HG03280 (cell line): Measurements from ENCODE around the gene GIMAP8.
"Not testable (repeated sequence)": the region's sequence is repeated elsewhere in the genome, so short reads cannot be mapped to it uniquely, and the experiment has no call there.

Experiments
- ATAC-seq: cut with Tn5 transposase; IDR thresholded peaks from one replicate; pipeline ENCODE4 v1.9.1; 2021; ENCODE audit warnings: mild to moderate bottlenecking, moderate library complexity; ENCODE audit not compliant: unreplicated experiment

The GIMAP8 gene

GRCh38 chr7:150461520-150461919 lies 11.1 kb downstream of the GIMAP8 start:
- ATAC-seq: no peak

DNA sequence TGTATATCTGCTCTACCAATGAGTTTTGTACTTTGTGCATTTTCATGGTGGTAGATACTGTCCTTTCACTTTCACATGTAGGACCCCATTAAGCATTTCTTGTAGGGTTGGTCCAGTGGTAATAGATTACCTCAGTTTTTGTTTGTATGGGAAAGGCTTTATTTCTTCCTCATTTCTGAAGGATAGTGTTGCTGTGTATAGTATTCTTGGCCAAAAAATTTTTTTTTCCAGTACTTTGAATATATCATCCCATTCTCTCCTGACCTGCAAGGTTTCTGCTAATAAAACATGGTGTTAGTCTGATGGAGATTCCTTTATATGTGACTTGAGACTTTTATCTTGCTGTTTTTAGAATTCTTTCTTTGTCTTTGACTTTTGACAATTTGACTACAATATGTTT lies 12.0 kb downstream of the GIMAP8 start:
- ATAC-seq: no peak

DNA sequence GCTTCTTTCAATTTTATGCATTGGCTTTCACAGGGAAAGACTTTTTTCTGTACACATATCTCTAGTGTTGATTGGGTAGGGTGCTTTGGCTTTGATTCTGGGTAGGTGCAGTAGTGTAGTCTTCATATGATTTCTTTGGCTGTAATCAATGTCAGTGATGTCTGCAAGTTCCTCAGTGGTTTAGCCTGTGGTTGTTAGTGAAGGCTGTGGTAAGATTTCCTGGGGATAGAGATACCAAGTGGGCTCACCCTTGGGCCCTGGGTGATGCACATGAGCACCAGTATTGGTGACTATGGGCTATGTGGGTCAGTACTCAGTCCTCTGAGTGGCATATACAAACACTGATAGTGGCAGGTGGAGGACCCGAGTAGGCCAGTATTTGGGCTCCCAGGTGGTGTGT lies 13.0 kb downstream of the GIMAP8 start:
- ATAC-seq: no peak

DNA sequence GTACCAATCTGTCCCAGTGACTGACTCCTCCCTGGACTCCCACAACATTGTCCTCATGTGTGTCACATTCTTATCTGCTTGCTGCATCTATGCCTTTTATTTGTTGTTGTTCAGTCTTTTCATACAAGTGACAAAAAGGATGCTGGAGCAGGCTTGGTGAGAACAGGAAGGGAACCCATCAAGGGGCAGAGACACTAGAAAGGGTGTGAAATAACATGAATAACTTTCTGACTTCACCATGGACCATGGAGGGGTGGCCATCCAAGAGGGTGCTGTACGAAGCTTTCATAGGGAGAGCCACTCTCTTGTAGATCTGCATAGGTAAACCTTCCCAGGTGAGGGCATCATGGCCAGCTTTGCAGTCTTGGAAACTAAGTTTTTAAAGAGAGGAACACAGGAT lies 14.5 kb downstream of the GIMAP8 start:
- ATAC-seq: no peak

- ATAC-seq: no peak
Measured at GRCh38 chr7:150465414-150465813, 15.0 kb downstream of the GIMAP8 start.

- ATAC-seq: no peak
Measured at GRCh38 chr7:150466477-150466876, 16.0 kb downstream of the GIMAP8 start.

GRCh38 chr7:150468241-150468640 lies 17.8 kb downstream of the GIMAP8 start:
- no peak for ATAC-seq

DNA sequence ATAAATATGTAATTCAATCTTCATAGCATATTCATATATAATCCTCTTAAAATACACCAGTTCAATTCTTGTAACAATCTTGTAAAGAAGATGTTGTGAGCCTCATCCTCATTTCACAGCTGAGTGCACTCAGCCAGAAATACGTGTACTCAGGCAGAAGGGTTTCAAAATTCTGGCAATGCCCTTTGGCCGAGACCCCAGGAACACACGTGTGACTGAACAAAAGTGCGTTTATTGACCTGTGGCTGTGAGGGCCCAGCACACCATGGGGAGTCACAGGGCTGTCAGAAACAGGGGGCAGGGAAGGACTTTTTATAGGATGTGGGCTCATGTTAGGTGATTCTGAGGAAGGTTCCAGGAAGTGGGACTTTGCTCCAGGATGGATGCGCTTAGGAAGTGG lies 21.5 kb downstream of the GIMAP8 start:
- ATAC-seq: no peak

- no peak for ATAC-seq
Measured at GRCh38 chr7:150473902-150474301, 23.5 kb downstream of the GIMAP8 start.

GRCh38 chr7:150476285-150476684 lies 25.9 kb downstream of the GIMAP8 start:
- ATAC-seq: no peak

DNA sequence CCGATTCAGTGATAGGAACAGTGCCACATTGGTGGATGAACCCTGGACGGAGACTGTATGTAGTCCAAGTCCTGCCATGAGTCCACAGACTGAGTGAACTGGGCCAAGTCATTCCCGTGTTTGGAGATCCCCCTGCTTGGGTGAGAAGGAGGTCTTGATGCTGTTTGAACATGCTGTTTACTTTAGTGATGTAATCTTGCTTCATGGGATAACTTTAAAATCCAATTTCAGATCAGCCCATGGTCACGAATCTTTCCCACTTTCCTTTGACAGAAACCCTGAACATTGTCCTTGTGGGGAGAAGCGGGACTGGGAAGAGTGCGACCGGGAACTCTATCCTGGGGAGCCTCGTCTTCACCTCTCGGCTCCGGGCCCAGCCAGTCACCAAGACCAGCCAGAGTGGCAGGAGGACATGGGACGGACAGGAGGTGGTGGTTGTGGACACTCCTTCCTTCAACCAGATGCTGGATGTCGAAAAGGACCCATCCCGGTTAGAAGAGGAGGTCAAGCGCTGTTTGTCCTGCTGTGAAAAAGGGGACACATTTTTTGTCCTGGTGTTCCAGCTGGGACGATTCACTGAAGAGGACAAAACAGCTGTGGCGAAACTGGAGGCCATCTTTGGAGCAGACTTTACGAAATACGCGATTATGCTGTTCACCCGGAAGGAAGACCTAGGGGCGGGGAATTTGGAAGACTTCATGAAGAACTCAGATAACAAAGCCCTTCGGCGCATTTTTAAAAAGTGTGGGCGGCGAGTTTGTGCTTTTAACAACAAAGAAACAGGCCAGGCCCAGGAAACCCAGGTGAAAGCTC lies 26.6 kb downstream of the GIMAP8 start:
- ATAC-seq: no peak

DNA sequence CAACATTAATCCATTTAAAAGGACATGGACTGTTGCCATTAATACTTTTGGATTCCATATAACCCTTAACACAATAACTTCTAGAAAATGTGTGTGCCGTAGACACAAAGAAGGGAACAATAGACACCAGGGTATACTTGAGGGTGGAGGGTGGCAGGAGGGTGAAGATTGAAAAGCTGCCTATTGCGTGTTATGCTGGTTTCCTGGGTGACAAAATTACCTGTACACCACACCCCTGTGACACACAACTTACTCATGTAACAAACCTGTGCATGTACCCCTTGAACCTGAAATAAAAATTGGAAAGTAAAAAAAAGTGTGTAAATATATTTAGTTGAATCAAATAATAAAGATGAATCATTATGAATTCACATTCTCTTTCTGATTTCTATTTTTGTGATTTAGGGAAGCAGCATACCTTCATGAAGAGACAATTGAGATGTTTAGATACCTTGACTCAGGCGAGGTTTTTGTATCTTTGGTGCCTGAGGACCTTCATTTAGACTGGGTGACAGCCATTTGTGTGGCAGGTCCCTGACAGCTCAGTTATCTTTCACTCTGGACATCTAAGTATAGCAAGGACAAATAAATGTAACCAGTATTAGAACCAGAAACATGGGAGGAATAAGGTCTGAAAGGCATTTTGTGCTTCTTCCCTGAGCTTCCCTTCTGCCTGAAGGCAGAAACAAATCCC lies 28.7 kb downstream of the GIMAP8 start:
- ATAC-seq: no peak

DNA sequence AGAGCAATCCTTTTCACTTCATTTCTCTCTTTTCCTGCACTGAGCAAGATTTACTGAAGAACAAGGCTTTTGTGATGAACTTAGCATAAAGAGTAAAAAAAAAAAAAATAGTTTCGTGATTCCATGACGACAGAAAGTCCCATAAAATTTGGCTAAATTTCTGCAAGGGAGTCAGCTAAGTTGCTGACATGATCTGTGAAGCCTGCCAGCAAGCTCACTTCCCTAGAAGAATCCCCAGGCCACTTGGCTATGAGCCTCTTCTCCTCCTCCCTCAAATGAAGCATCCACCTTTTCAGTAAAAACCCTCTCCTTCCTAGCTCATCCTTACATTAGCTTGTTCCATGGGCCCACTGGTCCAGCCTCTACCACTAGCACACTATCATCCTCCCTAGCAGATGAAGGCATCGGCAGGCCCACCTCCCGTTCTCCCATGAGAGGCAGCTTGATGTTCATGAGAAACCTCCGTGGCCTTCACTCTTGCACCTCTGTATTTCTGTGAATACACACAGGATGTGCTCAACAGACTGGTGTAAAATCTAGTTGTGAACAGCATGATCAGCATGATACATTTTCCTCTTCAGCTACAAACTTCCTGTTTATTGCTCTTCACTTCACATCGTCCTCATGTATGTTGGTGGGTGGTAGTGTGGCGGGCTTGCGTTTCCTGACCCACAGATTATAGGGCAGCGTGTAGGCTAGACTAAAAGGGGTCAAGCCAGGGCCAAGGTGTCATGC lies 30.9 kb downstream of the GIMAP8 start:
- ATAC-seq: no peak

DNA sequence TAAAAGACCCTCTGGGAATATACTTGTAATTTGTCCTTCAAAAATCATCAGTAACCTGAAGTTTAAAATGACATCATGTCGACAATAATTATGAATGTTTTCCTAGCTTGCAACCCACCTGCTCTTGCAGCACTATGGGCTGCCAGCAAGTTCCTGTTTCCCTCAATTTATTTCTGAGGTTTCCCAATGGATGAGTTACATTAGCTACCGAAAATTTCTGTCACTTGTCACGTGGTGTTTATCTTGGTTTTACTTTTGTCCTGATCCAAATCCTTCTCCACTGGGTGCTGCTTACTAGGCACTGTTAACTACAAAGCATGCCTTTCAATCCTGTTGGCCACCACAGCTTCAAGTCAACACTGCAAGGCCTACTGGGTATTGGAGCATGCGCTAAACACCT lies 31.5 kb downstream of the GIMAP8 start:
- ATAC-seq: no peak

DNA sequence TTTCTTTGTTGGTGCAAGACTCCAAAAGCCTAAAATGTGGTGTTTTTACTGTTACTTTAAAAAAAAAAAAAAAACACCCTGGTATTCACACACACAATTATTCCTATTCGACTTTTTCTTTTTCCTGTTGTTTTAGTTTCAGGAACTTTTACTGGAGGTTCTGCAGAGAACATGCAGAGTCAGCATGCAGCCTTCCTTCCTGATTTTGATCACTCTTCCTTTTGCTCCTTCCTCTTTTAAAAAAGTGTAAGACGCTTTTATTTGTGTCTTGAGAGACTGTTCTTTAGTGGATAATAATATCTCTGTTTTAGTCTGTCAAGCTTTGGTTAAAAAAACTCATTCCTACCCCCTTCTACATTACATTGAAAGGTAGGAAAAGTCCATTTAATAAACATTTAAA lies 33.1 kb downstream of the GIMAP8 start:
- not testable (repeated sequence) for ATAC-seq

DNA sequence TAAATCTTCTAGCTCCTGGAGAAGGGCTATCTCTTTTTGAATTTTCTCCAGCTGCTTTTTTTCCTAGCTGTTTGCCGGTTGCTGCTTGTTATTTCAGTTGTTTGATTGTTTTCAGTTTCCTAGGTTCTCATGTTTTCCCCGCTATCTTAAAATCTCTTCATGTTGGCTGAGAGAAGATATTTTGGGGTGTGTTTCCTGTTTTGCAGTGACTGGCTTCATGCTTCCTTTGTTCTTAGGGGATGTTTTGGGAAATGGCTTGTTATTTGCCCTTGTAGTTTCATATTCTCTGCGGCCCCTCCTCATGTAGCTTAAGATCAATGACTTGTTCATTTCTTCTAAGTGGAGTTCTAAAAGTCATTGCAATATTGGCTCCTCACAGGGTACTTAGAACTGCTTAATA lies 33.6 kb downstream of the GIMAP8 start:
- not testable (repeated sequence) for ATAC-seq

DNA sequence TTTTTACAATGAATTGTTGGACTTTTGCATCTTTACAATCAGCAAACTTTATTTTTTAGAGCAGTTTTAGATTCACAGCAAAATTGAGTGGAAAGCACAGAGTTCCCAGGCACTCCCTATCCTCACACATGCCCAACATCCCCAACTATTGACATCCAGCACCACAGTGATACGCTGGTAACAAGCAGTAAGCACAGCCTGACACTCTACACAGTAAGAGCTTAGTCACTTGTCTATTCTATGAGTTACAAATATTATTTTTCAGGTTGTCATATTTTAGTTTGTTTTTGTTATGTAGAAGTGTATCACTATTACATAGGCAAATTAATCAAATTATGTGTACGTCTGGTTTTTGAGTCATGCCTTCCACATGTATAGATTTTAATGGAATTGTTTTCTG lies 37.2 kb downstream of the GIMAP8 start:
- ATAC-seq: no peak

- ATAC-seq: no peak
Measured at GRCh38 chr7:150489782-150490181, 39.4 kb downstream of the GIMAP8 start.

DNA sequence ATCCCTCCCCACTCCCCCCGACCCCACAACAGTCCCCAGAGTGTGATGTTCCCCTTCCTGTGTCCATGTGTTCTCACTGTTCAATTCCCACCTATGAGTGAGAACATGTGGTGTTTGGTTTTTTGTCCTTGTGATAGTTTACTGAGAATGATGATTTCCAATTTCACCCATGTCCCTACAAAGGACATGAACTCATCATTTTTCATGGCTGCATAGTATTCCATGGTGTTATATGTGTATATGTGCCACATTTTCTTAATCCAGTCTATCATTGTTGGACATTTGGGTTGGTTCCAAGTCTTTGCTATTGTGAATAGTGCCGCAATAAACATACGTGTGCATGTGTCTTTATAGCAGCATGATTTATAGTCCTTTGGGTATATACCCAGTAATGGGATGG lies 43.0 kb downstream of the GIMAP8 start:
- ATAC-seq: not testable (repeated sequence)

DNA sequence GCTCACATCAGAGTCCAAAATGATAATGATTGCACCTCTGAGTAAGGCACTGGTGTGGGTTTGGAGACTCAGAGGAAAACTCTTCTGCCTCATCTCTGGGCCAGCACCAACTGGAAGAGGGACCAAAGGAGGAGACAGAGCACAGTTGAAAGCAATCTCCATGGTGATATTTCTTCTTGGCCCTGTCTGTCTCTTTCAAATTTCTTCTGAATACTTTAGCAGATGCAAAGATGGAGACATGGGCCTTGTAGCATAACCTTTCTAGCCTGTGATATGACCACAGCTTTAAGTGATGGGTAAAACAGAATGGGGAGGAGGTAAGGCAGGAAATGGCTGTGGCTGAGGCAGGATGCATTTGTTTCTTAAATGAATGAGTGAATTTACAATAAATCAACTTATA lies 52.1 kb downstream of the GIMAP8 start:
- ATAC-seq: no peak

DNA sequence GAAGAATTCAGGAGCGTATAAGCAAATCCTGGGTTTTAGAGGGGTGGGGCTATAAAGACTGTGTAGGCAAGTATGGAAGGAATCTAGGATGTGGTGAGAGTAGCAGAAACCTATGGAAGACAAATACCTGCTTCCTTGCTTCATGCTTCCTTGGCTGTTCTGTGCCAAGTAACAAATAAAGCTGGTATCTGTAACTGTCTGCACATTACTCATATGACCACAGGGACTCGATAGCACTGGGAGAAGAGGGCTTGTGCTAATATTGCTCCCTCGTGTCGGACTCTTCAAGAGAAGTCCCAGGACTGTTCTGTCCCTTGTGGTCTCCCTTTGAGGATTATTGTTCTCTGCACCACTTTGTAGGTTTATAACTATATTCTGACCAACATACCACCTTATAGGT lies 52.7 kb downstream of the GIMAP8 start:
- no peak for ATAC-seq

GRCh38 chr7:150503581-150503980 lies 53.2 kb downstream of the GIMAP8 start:
- no peak for ATAC-seq
